Activated CD4-positive, alpha-beta memory T cell treated with anti-CD3 and anti-CD28 coated beads, Interleukin-2, amount 10 ng/mL, durations not matched to agents 7 days and 5 days (primary cell): ENCODE results near the gene XPC. TPM values are rescaled to one million over a fixed set of nuclear protein-coding genes. Genes with fewer than 3 reads are reported as not detected.

Experiments used
- CTCF ChIA-PET: fragments of 350-600 bp; sonication (Branson Sonifier 250); formaldehyde crosslinking; loops from one replicate; lab custom pipeline; 2021; ENCODE audit warnings: antibody characterized with exemption, inconsistent platforms; lab: Charles Lee
- POLR2A ChIA-PET: fragments of 350-600 bp; sonication (Branson Sonifier 250); formaldehyde crosslinking; loops from one replicate; lab custom pipeline; 2021; ENCODE audit warnings: antibody characterized with exemption; lab: Charles Lee
- DNase-seq: peaks from one replicate; pipeline ENCODE4 v3.0.0-alpha.2; 2020
- H3K27ac Mint-ChIP-seq: one replicate; pipeline ENCODE4 v1.8.0; 2021; ENCODE audit warnings: mild to moderate bottlenecking, mixed read lengths
- H3K27me3 Mint-ChIP-seq: one replicate; pipeline ENCODE4 v1.8.0; 2021; ENCODE audit warnings: mixed read lengths
- H3K36me3 Mint-ChIP-seq: one replicate; pipeline ENCODE4 v1.8.0; 2021; ENCODE audit warnings: low read depth, mixed read lengths
- H3K4me1 Mint-ChIP-seq: one replicate; pipeline ENCODE4 v1.8.0; 2021; ENCODE audit warnings: mixed read lengths
- H3K4me3 Mint-ChIP-seq: one replicate; pipeline ENCODE4 v1.8.0; 2021; ENCODE audit warnings: mild to moderate bottlenecking, mixed read lengths
- H3K9me3 Mint-ChIP-seq: one replicate; pipeline ENCODE4 v1.8.0; 2021; ENCODE audit warnings: mixed read lengths
- total RNA-seq, 2 experiments: library from RNA; stranded (reverse); gene quantifications; one replicate each; pipeline ENCODE4 v1.2.3, GENCODE V29; 2021

Gene XPC
- total RNA-seq, 2 experiments from 2014 or later: 34.2 to 34.8 TPM

DNA sequence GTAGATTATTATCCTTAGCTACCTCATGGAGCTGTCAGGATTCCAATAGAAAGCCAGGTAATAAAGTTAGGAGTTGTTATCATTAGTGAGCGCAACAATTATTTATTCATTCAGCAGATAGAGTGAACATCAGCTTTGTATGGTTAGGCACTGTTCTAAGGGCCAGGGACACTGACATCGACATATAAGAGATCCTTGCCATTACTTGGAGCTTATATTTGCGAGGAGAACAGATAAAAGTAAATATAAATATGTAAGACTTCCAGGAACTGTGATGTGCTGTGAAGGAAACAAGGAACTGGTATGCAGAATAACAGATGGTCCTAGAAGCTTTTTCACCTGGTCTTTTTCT lies 689 bp upstream of the XPC start:
- Mint-ChIP-seq H3K4me3 (peak overlapping the region; percentile 84), H3K27ac (peak overlapping the region; percentile 92), H3K27me3 (no peaks in the 10 kb centered on the region), H3K4me1 (peaks cover 74% of the 10 kb centered on the region), H3K36me3 (peaks cover 47% of the 10 kb centered on the region), H3K9me3 (no peaks in the 10 kb centered on the region)
- no peak for DNase-seq
- ChIA-PET POLR2A (interaction anchor here (0.7 to 3.4 kb wide), 35 partner anchors 8 to 1337 kb away, joined by 3 to 90 read pairs (median 5); partner anchors contain the start of genes CCDC174, CHCHD4, NR2C2 and RPL32), CTCF (interaction anchor here (0.8 to 2.6 kb wide), 13 partner anchors 9 to 1338 kb away, joined by 3 to 15 read pairs (median 4); partner anchors contain the start of genes CCDC174, CHCHD4 and TMEM43)

DNA sequence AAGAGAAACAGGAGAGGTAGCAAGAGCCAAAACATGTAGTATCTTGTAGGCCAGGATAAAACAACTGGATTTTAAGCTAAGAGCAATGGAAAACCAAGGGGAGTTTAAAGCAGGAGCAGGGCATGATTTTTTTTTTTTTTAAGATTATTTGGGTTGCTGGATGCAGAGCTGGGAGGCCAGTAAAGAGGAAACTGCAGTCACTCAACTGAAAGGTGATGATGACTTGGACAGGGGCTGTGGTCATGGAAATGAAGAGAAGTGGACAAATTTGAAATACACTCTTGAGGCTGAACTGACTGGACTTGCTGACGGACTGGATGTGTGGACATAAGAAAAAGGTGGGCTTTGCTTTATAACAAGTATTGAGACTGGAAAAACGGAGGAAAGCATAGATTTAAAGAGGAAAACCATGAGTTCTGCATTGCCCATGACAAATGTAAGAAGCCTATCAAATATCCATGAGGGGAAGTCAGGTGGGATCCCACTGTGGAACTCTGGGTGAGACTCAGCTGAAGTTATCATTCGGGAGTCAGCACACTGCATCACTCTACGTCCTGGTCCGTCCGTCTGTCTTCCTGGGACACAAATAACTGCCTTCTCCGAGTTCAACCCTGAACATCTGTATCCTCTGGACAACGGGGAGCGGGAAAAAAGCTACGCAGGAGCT lies 688 bp downstream of the XPC start:
- Mint-ChIP-seq H3K27ac (peak overlapping the region; percentile 86), H3K27me3 (no peaks in the 10 kb centered on the region), H3K9me3 (no peaks in the 10 kb centered on the region), H3K4me3 (peak overlapping the region; percentile 84), H3K4me1 (peaks cover 69% of the 10 kb centered on the region), H3K36me3 (peaks cover 43% of the 10 kb centered on the region)
- POLR2A ChIA-PET: interaction anchor here (0.6 to 3.4 kb wide), 26 partner anchors 10 to 761 kb away, joined by 3 to 90 read pairs (median 7); partner anchors contain the start of genes CCDC174, CHCHD4, SLC6A6 and TMEM43
- CTCF ChIA-PET: interaction anchor here (1.0 to 2.6 kb wide), 7 partner anchors 23 to 1337 kb away, joined by 3 to 15 read pairs (median 4); no protein-coding TSS in a partner anchor
- no peak for DNase-seq

DNA sequence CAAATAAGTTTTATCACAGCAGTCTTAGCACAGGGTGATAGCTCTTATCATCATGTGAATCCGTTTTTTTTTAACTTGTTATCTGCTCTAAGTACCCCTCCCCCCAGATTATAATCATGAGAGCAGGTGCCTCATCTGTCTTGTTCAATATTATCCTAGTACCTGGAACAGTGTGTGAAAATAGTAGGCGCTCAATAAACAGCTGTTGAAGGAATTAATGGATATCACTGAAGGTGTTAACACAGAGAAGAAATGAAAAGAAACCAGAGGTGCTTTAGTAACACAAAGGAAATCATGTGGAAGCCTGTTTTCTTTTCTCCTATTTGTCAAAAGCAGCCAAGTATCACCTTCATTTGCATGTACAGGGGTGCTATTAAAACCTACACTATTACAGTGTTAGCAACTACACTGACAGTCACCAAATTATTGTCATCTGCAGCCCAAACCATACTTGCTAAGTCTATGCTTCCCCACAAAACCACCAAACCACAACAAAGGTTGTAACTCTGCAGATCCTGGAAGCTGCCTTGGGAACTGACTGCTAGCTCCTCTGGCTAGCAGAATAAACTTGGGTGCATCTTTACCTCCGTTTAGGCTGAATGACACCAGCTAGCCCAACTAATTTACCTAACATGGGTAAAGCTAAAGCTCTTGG lies 2.9 kb downstream of the XPC start:
- no peaks in the 10 kb centered on the region for H3K9me3 Mint-ChIP-seq
- H3K4me3 Mint-ChIP-seq: peak overlapping the region; percentile 19
- no peaks in the 10 kb centered on the region for H3K27me3 Mint-ChIP-seq
- peaks cover 60% of the 10 kb centered on the region for H3K4me1 Mint-ChIP-seq
- H3K36me3 Mint-ChIP-seq: peaks cover 43% of the 10 kb centered on the region
- DNase-seq: peak; percentile 59
- CTCF ChIA-PET: interaction anchor here (0.7 to 2.1 kb wide), 5 partner anchors 18 to 279 kb away, joined by 3 to 13 read pairs (median 4); partner anchors contain the start of genes CHCHD4 and TMEM43
- POLR2A ChIA-PET: interaction anchor here (0.5 to 2.5 kb wide), 10 partner anchors 23 to 1624 kb away, joined by 3 to 23 read pairs (median 4); partner anchors contain the start of genes CHCHD4 and TMEM43
- peak overlapping the region; percentile 50 for H3K27ac Mint-ChIP-seq

DNA sequence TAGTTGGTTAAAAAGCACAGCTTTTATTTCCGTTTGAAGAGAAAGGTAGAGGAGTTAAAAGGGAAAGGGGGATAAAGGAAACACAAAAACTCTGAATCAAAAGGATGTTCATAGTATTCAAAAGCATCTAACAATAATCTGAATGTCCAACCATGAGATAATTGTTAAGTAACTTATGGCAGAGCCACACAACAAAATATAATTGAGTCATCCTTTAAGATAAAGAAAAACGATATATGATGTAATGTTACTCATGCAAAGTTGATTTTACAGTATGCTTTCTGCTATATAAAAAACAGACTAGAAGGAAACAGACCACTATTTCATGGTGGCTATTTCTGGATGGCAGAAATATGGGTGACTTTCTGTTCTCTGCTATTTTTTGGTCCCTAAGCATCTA lies 3.9 kb downstream of the XPC start:
- Mint-ChIP-seq H3K36me3 (peaks cover 53% of the 10 kb centered on the region), H3K4me3 (no peak overlapping the region), H3K4me1 (peaks cover 58% of the 10 kb centered on the region), H3K27me3 (no peaks in the 10 kb centered on the region), H3K9me3 (no peaks in the 10 kb centered on the region), H3K27ac (no peak overlapping the region)
- ChIA-PET POLR2A (interaction anchor here (2.5 kb wide), 1 partner anchor 50 kb away, joined by 23 read pairs; the partner anchor contains the start of genes CHCHD4 and TMEM43), CTCF (interaction anchor here (0.7 to 1.8 kb wide), 2 partner anchors 30 to 278 kb away, joined by 4 to 8 read pairs; no protein-coding TSS in a partner anchor)
- no peak for DNase-seq

DNA sequence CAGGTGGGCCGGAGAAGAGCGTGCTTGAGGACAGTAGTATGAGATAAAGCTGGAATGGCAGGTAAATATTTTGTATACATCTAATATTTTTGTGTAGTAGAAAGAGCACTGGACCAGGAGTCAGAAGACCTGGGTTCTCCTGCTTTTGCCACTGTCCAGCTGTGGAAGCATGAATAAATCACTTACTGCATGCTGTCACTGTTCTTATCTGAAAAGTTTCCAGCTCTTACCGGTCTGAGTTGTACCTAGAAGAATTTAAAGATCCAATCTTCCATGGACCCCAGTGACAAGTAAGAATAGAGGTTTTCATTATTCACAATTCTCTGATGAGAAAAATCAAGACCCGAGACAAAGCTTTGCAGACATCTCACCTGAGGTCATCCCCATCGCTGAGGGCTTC lies 5.9 kb downstream of the XPC start:
- peaks cover 57% of the 10 kb centered on the region for H3K36me3 Mint-ChIP-seq
- POLR2A ChIA-PET: interaction anchor here (0.6 to 1.0 kb wide), 2 partner anchors 28 to 44 kb away, joined by 3 to 4 read pairs; no protein-coding TSS in a partner anchor
- CTCF ChIA-PET: no interaction called here

DNA sequence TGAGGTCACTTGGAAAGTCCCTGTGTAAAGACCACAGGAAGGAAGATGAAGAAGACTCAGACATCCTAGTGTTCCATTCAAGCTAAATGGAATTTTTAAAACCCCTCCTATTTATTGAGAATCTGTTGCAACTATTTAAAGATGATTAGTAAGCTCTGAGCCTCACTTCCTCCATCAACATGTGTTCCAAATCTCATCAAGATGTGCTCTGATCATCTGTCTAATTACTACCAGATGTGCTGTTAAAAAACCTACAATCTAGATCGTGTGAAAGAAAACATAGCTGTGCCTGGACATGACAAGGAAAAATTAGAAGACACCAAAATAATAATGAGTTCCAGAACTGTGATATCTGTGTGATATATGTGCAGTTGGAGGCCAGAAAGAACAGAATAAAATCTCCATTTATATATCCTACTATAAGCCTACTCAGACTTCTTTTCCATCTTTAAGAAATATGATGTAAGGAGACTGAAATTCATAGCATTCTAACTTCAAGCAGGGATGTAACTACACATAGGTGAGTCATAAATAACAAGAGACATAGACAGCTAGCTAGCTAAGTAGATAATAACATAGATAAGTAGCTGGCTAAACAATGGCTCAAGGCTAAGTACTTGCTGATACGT lies 7.8 kb downstream of the XPC start:
- H3K36me3 Mint-ChIP-seq: peaks cover 70% of the 10 kb centered on the region
- H3K9me3 Mint-ChIP-seq: no peaks in the 10 kb centered on the region
- CTCF ChIA-PET: no interaction called here
- no peak overlapping the region for H3K4me3 Mint-ChIP-seq
- DNase-seq: no peak
- peak overlapping the region; percentile 8 for H3K27ac Mint-ChIP-seq
- POLR2A ChIA-PET: interaction anchor here (1.7 kb wide), 1 partner anchor 26 kb away, joined by 5 read pairs; no protein-coding TSS in a partner anchor
- peaks cover 28% of the 10 kb centered on the region for H3K4me1 Mint-ChIP-seq
- no peaks in the 10 kb centered on the region for H3K27me3 Mint-ChIP-seq

More for the DNA sequence above, 5.9 kb downstream of the XPC start:
- Mint-ChIP-seq H3K9me3 (no peaks in the 10 kb centered on the region), H3K4me3 (no peak overlapping the region), H3K27ac (no peak overlapping the region), H3K4me1 (peaks cover 44% of the 10 kb centered on the region), H3K27me3 (no peaks in the 10 kb centered on the region)
- no peak for DNase-seq

DNA sequence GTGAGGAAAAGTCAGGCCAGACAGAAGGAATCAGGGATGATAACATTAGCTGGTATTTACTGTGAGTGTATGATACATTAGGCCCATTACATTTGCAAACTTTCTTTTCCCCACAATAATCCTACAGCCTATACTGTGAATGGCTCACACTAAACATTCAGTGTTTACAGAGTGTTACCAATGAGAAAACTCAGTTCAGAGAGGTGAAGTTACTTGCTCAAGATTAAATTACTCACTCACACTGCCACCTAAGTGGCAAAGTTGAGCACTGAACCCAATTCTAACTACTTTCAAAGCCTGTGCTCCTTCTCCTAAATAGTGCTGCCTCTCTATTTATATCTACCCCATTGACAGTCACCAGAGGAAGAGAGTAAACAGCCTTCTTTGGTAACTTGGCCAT lies 8.5 kb downstream of the XPC start:
- H3K27ac Mint-ChIP-seq: no peak overlapping the region
- CTCF ChIA-PET: no interaction called here
- H3K4me1 Mint-ChIP-seq: peaks cover 20% of the 10 kb centered on the region
- no peak for DNase-seq
- H3K36me3 Mint-ChIP-seq: peaks cover 73% of the 10 kb centered on the region
- H3K27me3 Mint-ChIP-seq: no peaks in the 10 kb centered on the region
- no peaks in the 10 kb centered on the region for H3K9me3 Mint-ChIP-seq
- H3K4me3 Mint-ChIP-seq: no peak overlapping the region
- POLR2A ChIA-PET: no interaction called here

DNA sequence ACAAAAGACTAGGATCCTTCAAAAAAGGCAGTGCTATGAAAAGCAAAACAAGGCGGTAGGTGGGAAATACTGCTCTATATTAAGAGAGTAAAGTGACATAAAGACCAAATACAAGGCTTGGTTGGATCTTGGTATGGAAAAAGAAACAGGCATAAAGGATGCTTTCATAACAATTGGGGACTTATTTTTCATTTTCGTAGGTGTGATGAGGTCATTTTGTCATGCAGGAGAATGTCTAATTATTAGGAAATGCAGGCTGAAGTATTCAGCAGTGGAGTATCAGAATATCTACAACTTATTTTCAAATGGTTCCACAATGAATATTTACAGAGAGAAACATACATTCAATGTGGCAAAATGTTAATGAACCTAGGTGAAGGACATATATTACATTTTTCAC lies 9.0 kb downstream of the XPC start:
- POLR2A ChIA-PET: no interaction called here
- CTCF ChIA-PET: no interaction called here
- Mint-ChIP-seq H3K27me3 (no peaks in the 10 kb centered on the region), H3K27ac (no peak overlapping the region), H3K9me3 (no peaks in the 10 kb centered on the region), H3K4me1 (peaks cover 16% of the 10 kb centered on the region), H3K4me3 (no peak overlapping the region), H3K36me3 (peaks cover 77% of the 10 kb centered on the region)
- DNase-seq: no peak

DNA sequence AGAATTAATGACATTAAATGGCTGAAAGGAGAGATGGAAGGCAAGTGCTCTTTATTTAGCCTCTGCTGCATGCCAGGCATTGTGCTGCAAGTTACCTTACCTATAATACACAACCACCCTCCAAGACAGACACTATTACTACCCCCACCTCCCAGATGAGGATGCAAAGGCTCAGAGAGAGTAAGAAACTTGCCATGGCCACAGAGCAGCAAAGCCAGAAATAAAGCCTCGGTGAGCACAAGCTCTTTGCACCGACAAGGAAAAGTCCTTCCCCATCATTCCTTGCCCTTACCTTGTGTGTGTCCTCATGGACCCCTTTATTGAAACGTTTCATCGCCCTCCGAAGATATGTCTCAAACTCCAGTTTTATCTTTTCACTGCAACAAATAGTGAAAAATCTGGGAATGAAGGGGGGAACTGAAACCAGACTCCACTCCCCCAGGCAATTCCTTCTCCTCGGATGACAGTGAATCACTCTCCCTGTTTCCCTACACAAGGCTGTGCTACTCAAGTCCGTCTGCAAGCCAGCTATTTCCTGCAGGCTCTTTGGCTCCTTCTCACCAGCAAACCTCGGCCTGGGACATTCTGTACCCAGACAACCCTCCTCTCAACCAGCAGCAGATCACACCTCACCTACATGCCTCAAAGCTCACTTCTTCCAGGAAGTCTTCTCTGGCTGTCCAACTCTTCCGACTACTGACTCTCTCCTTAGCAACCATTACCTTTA lies 11.4 kb downstream of the XPC start:
- no peak overlapping the region for H3K27ac Mint-ChIP-seq
- no peak overlapping the region for H3K4me3 Mint-ChIP-seq
- H3K4me1 Mint-ChIP-seq: peaks cover 7% of the 10 kb centered on the region
- ChIA-PET POLR2A (interaction anchor here (1.7 kb wide), 1 partner anchor 12 kb away, joined by 7 read pairs; the partner anchor contains the start of genes LSM3 and XPC), CTCF (interaction anchor here (0.8 kb wide), 1 partner anchor 14 kb away, joined by 3 read pairs; no protein-coding TSS in a partner anchor)
- DNase-seq: no peak
- H3K36me3 Mint-ChIP-seq: peaks cover 88% of the 10 kb centered on the region
- peaks cover 8% of the 10 kb centered on the region for H3K9me3 Mint-ChIP-seq
- H3K27me3 Mint-ChIP-seq: no peaks in the 10 kb centered on the region

DNA sequence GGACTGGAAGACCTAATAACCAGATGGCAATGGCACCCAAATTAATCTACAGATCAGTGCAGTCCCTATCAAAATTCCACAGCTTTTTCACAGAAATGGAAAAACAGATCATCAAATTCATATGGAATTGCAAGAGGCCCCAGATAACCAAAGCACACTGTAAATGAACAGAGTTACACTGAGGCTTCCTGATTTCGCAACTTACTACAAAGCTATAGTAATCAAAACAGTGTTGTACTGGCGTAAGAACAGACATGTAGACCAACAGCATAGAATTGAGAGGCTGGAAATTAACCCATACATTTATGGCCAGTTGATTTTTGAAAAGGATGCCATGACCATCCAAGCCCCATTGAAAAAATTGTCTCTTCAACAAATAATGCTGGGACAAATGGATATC lies 16.2 kb downstream of the XPC start:
- CTCF ChIA-PET: no interaction called here
- Mint-ChIP-seq H3K4me3 (no peak overlapping the region), H3K27me3 (no peaks in the 10 kb centered on the region), H3K36me3 (peaks cover 89% of the 10 kb centered on the region), H3K4me1 (no peaks in the 10 kb centered on the region), H3K27ac (no peak overlapping the region), H3K9me3 (peaks cover 20% of the 10 kb centered on the region)
- no peak for DNase-seq
- POLR2A ChIA-PET: interaction anchor here (5.1 kb wide), 1 partner anchor 16 kb away, joined by 18 read pairs; the partner anchor contains the start of genes LSM3 and XPC

DNA sequence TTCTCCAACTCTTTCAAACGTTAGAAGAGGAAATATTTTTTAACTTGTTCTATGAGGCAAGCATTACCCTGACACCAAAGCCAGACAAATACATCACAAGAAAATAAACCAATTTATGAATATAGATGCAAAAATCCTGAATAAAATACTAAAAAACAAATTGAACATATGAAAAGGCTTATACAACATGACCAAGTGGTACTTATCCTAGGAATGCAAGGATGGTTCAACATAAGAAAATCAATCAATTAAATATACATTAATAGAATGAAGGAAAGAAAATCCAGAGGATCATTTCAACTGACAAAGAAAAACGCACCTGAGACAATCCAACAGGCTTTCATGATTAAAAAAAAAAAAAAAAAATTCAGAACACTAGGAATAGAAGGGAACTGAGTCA lies 17.1 kb downstream of the XPC start:
- CTCF ChIA-PET: no interaction called here
- POLR2A ChIA-PET: interaction anchor here (5.1 kb wide), 1 partner anchor 17 kb away, joined by 18 read pairs; the partner anchor contains the start of genes LSM3 and XPC
- Mint-ChIP-seq H3K27me3 (no peaks in the 10 kb centered on the region), H3K36me3 (peaks cover 84% of the 10 kb centered on the region), H3K4me3 (no peak overlapping the region), H3K27ac (no peak overlapping the region), H3K4me1 (no peaks in the 10 kb centered on the region), H3K9me3 (peaks cover 20% of the 10 kb centered on the region)
- DNase-seq: no peak

DNA sequence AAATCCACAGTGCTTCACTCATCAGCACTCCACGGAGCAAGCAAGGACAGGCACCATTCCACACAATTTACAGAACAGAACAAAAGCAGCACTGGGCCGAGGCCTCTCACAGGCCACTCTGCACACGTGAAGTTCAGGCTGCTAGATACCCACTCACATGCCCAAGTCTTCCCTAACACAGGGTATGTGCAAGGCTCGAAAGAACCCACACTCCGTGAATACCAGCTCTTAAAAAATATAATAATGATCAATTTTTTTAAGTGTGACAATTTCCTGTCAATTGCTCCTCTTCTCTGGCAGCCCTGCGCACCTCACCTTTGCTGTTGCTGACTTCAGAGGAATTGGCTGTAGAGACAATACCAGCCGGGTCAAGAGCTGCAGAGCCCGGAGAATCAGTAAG lies 19.0 kb downstream of the XPC start:
- Mint-ChIP-seq H3K4me1 (no peaks in the 10 kb centered on the region), H3K4me3 (no peak overlapping the region), H3K27ac (no peak overlapping the region), H3K9me3 (peaks cover 20% of the 10 kb centered on the region), H3K36me3 (peaks cover 76% of the 10 kb centered on the region), H3K27me3 (no peaks in the 10 kb centered on the region)
- CTCF ChIA-PET: no interaction called here
- DNase-seq: no peak
- POLR2A ChIA-PET: interaction anchor here (1.3 to 5.1 kb wide), 2 partner anchors 11 to 19 kb away, joined by 3 to 18 read pairs; partner anchors contain the start of genes LSM3 and XPC
